GM19035 (cell line): ENCODE results near the gene OR51M1.

Source experiments
- ATAC-seq: cut with Tn5 transposase; IDR thresholded peaks from one replicate; pipeline ENCODE4 v1.9.1; 2021; ENCODE audit not compliant: unreplicated experiment

OR51M1 gene

GRCh38 chr11:5384335-5384734 is 723 bp downstream of the OR51M1 start:
- no peak for ATAC-seq

- no peak for ATAC-seq
Measured at GRCh38 chr11:5390210-5390609, 6.6 kb downstream of the OR51M1 start.

GRCh38 chr11:5394091-5394490 is 10.5 kb downstream of the OR51M1 start:
- no peak for ATAC-seq

GRCh38 chr11:5398936-5399335 is 15.3 kb downstream of the OR51M1 start:
- ATAC-seq: no peak

GRCh38 chr11:5405173-5405572 is 21.6 kb downstream of the OR51M1 start:
- no peak for ATAC-seq

GRCh38 chr11:5420993-5421392 is 37.4 kb downstream of the OR51M1 start:
- no peak for ATAC-seq

- ATAC-seq: no peak
Measured at GRCh38 chr11:5421811-5422210, 38.2 kb downstream of the OR51M1 start, which contains the start of gene OR51Q1. TSS of gene OR51Q1 (plus strand) at chr11:5422111. CDS start at chr11:5422201, 90 bp downstream.

GRCh38 chr11:5423131-5423530 is 39.5 kb downstream of the OR51M1 start:
- no peak for ATAC-seq

GRCh38 chr11:5441414-5441813 is 57.8 kb downstream of the OR51M1 start, which contains the start of gene OR51I1:
TSS of gene OR51I1 (minus strand) at chr11:5441514. CDS start at chr11:5441514, 0 bp downstream.
- ATAC-seq: no peak
